Endodermal cell (in vitro differentiated cells): ENCODE data around the gene APOH. TPM values are rescaled to one million over a fixed set of nuclear protein-coding genes. Genes with fewer than 3 reads are reported as not detected.

Source experiments
- DNase-seq: peaks from one replicate; pipeline ENCODE4 v3.0.0-alpha.2; 2017
- H3K27ac ChIP-seq: 2 replicates; pipeline ENCODE4 v1.5.1; 2013; ENCODE audit warnings: mild to moderate bottlenecking, low read depth, low read length, moderate library complexity
- H3K27me3 ChIP-seq: 2 replicates; pipeline ENCODE4 v1.6.1; 2013; ENCODE audit warnings: mild to moderate bottlenecking, low read length, moderate library complexity; ENCODE audit not compliant: insufficient read depth, control insufficient read depth, poor library complexity, severe bottlenecking
- H3K36me3 ChIP-seq: 2 replicates; pipeline ENCODE4 v1.7.0; 2013; ENCODE audit warnings: mild to moderate bottlenecking, low read length, moderate library complexity; ENCODE audit not compliant: control insufficient read depth, insufficient read depth
- H3K4me1 ChIP-seq: one replicate; pipeline ENCODE4 v1.7.0; 2013; ENCODE audit warnings: low read length; ENCODE audit not compliant: control insufficient read depth, insufficient read depth
- H3K4me3 ChIP-seq: 2 replicates; pipeline ENCODE4 v1.5.1; 2013; ENCODE audit warnings: mild to moderate bottlenecking, low read length, moderate library complexity
- H3K9ac ChIP-seq: 2 replicates; pipeline ENCODE4 v1.6.1; 2013; ENCODE audit warnings: mild to moderate bottlenecking, low read length, moderate library complexity; ENCODE audit not compliant: poor library complexity, severe bottlenecking; ENCODE audit errors: extremely low read depth
- H3K9me3 ChIP-seq: 2 replicates; pipeline ENCODE4 v1.6.1; 2013; ENCODE audit warnings: mild to moderate bottlenecking, low read length, moderate library complexity; ENCODE audit not compliant: control insufficient read depth
- H3K27ac Mint-ChIP-seq: 2 replicates; pipeline ENCODE4 v1.8.0; 2020; ENCODE audit warnings: mixed read lengths
- H3K27me3 Mint-ChIP-seq: 2 replicates; pipeline ENCODE4 v1.8.0; 2021; ENCODE audit warnings: mild to moderate bottlenecking, mixed read lengths; ENCODE audit not compliant: insufficient read depth
- H3K36me3 Mint-ChIP-seq: 2 replicates; pipeline ENCODE4 v1.8.0; 2020; ENCODE audit warnings: low read depth, mixed read lengths
- H3K4me1 Mint-ChIP-seq: 2 replicates; pipeline ENCODE4 v1.8.0; 2020; ENCODE audit warnings: mixed read lengths
- H3K4me3 Mint-ChIP-seq: 2 replicates; pipeline ENCODE4 v1.8.0; 2020; ENCODE audit warnings: mild to moderate bottlenecking, moderate library complexity, mixed read lengths
- H3K9me3 Mint-ChIP-seq: 2 replicates; pipeline ENCODE4 v1.8.0; 2020; ENCODE audit warnings: mild to moderate bottlenecking, mixed read lengths
- CTCF ChIP-seq: fragments of 200-600 bp; sonication (generic); conservative IDR thresholded peaks from 2 replicates; pipeline ENCODE4 v1.5.0; 2021; ENCODE audit warnings: antibody characterized with exemption, mild to moderate bottlenecking
- WGBS, 2 experiments: methylation state at CpG; one replicate each; pipeline versions ENCODE4 v1.1.5 to v1.1.7; 2013; ENCODE audit warnings: missing lambda C conversion rate in 2 of 2, mixed read lengths in 1 of 2; ENCODE audit not compliant: insufficient coverage in 1 of 2, insufficient read length in 1 of 2; 5-methylcytosine and 5-hydroxymethylcytosine counted together
- total RNA-seq, 2 donors: library from RNA; stranded (reverse); fragmentation: NEBNext Ultra II Directional in 1 of 2; extraction: Animal tissue kit (Norgen Biotek cat#: 25700) in 1 of 2; gene quantifications; 2 replicates in 1 of 2; 3 replicates in 1 of 2; pipeline ENCODE4 v1.2.1, GENCODE V29; 2021

APOH gene
- total RNA-seq, 2 donors from 2014 or later = not detected

GRCh38 chr17:66275651-66276050 lies 46.4 kb upstream of the APOH start:
- H3K9me3 Mint-ChIP-seq = peaks cover 13% of the 10 kb centered on the region
- H3K36me3 ChIP-seq = no peaks in the 10 kb centered on the region
- H3K36me3 Mint-ChIP-seq = no peaks in the 10 kb centered on the region
- WGBS, 2 experiments = 91% methylated on average over 4 to 6 of the region's 6 CpGs
- H3K4me3 ChIP-seq = no peak overlapping the region
- H3K27me3 ChIP-seq = no peaks in the 10 kb centered on the region
- H3K9me3 ChIP-seq = peaks cover 13% of the 10 kb centered on the region
- no peaks in the 10 kb centered on the region for H3K4me1 ChIP-seq
- H3K27me3 Mint-ChIP-seq = no peaks in the 10 kb centered on the region
- H3K4me3 Mint-ChIP-seq = no peak overlapping the region
- TF ChIP-seq CTCF = no peak
- H3K9ac ChIP-seq = no peak overlapping the region
- no peak for DNase-seq
- no peak overlapping the region for H3K27ac ChIP-seq
- peaks cover 7% of the 10 kb centered on the region for H3K4me1 Mint-ChIP-seq
- H3K27ac Mint-ChIP-seq = no peak overlapping the region

- H3K4me3 ChIP-seq = no peak overlapping the region
- Mint-ChIP-seq H3K9me3 (peaks cover 24% of the 10 kb centered on the region), H3K27me3 (peaks cover under 1% of the 10 kb centered on the region), H3K36me3 (no peaks in the 10 kb centered on the region), H3K4me3 (no peak overlapping the region), H3K4me1 (peaks cover 7% of the 10 kb centered on the region), H3K27ac (no peak overlapping the region)
- H3K4me1 ChIP-seq = no peaks in the 10 kb centered on the region
- no peak for DNase-seq
- H3K9ac ChIP-seq = no peak overlapping the region
- TF ChIP-seq CTCF = no peak
- no peaks in the 10 kb centered on the region for H3K36me3 ChIP-seq
- peaks cover 21% of the 10 kb centered on the region for H3K9me3 ChIP-seq
- H3K27me3 ChIP-seq = no peaks in the 10 kb centered on the region
- no peak overlapping the region for H3K27ac ChIP-seq
These were observed 44.3 kb upstream of the APOH start for GRCh38 chr17:66273586-66273848.

GRCh38 chr17:66272811-66273585 lies 43.8 kb upstream of the APOH start:
- no peak overlapping the region for H3K27ac Mint-ChIP-seq

More at GRCh38 chr17:66272811-66273585, 43.8 kb upstream of the APOH start:
- whole genome bisulfite sequencing, 2 experiments = 91% methylated on average over 5 of the region's 5 CpGs; no CpG with 5 or more reads in 1 of the 2 experiments
- Histone ChIP-seq H3K36me3 (no peaks in the 10 kb centered on the region), H3K4me3 (no peak overlapping the region), H3K27me3 (no peaks in the 10 kb centered on the region), H3K9me3 (peaks cover 21% of the 10 kb centered on the region), H3K9ac (no peak overlapping the region), H3K4me1 (no peaks in the 10 kb centered on the region), H3K27ac (no peak overlapping the region)
- Mint-ChIP-seq H3K4me3 (no peak overlapping the region), H3K27me3 (peaks cover 2% of the 10 kb centered on the region), H3K4me1 (peaks cover 7% of the 10 kb centered on the region), H3K9me3 (peaks cover 26% of the 10 kb centered on the region), H3K36me3 (no peaks in the 10 kb centered on the region)
- DNase-seq = no peak
- no peak for TF ChIP-seq CTCF
